ENCODE results near the gene NIPAL4.

The NIPAL4 gene

GRCh38 chr5:157463621-157464518 is 3.9 kb downstream of the NIPAL4 start:
- no peak for TF ChIP-seq CTCF (conservative IDR thresholded peaks at IDR 0.05; ENCODE audit: low read depth, low read length)
- no peak overlapping the region for H3K4me3 ChIP-seq (ENCODE audit: low read length)
- peak; percentile 74 for DNase-seq (ENCODE audit: low read depth)

- no peak overlapping the region for H3K4me3 ChIP-seq (ENCODE audit: low read length)
- TF ChIP-seq CTCF (conservative IDR thresholded peaks at IDR 0.05; ENCODE audit: low read depth, low read length) = no peak
These were observed 4.6 kb downstream of the NIPAL4 start for GRCh38 chr5:157464519-157465171.

GRCh38 chr5:157468293-157468965 is 8.4 kb downstream of the NIPAL4 start:
- no peak for TF ChIP-seq CTCF (conservative IDR thresholded peaks at IDR 0.05; ENCODE audit: low read depth, low read length)

More at GRCh38 chr5:157464519-157465171, 4.6 kb downstream of the NIPAL4 start:
- DNase-seq (ENCODE audit: low read depth) = peak; percentile 59

GRCh38 chr5:157469073-157469472 is 9.1 kb downstream of the NIPAL4 start:
- H3K4me3 ChIP-seq (ENCODE audit: low read length) = no peak overlapping the region
- TF ChIP-seq CTCF (conservative IDR thresholded peaks at IDR 0.05; ENCODE audit: low read depth, low read length) = no peak
- no peak for DNase-seq (ENCODE audit: low read depth)

More at GRCh38 chr5:157468293-157468965, 8.4 kb downstream of the NIPAL4 start:
- H3K4me3 ChIP-seq (ENCODE audit: low read length) = no peak overlapping the region
- DNase-seq (ENCODE audit: low read depth) = no peak

GRCh38 chr5:157469687-157470086 is 9.7 kb downstream of the NIPAL4 start:
- no peak for DNase-seq (ENCODE audit: low read depth)
- H3K4me3 ChIP-seq (ENCODE audit: low read length) = no peak overlapping the region
- no peak for TF ChIP-seq CTCF (conservative IDR thresholded peaks at IDR 0.05; ENCODE audit: low read depth, low read length)

- no peak overlapping the region for H3K4me3 ChIP-seq (ENCODE audit: low read length)
- DNase-seq (ENCODE audit: low read depth) = no peak
- no peak for TF ChIP-seq CTCF (conservative IDR thresholded peaks at IDR 0.05; ENCODE audit: low read depth, low read length)
These were observed 10.6 kb downstream of the NIPAL4 start for GRCh38 chr5:157470631-157471030.
